Measurements from ENCODE around the gene VSIG4.
A peak's percentile ranks its signal among the peaks of the same experiment; 100 is the strongest.
"Not testable (repeated sequence)": the region's sequence is repeated elsewhere in the genome, so short reads cannot be mapped to it uniquely, and the experiment has no call there.

VSIG4 gene

DNA sequence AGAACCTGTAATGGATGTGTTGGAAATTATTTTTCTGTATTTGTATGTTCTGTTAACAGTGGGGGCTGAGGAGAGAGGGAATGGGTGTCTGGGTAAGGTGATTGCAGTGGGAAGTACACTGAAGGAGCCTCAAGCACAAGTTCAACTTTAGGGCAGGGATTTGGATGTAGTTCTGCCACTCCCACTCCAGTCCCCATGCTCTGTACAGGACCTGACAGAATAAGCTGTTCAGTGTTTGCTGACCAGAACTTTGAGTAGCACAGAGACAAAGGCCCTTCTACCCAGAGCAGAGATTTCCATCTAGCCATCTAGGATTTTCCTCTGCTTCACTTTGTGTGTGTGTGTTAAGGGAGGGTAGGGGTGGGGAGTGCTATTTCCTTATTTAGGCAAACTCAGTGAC lies 49.2 kb downstream of the VSIG4 start:
- FAIRE-seq (no peak), DNase-seq (ENCODE audit: insufficient read length) (no peak)
- TF ChIP-seq POLR2AphosphoS5 (IDR thresholded peaks at IDR 0.05; ENCODE audit: low read depth, low read length) = no peak

DNA sequence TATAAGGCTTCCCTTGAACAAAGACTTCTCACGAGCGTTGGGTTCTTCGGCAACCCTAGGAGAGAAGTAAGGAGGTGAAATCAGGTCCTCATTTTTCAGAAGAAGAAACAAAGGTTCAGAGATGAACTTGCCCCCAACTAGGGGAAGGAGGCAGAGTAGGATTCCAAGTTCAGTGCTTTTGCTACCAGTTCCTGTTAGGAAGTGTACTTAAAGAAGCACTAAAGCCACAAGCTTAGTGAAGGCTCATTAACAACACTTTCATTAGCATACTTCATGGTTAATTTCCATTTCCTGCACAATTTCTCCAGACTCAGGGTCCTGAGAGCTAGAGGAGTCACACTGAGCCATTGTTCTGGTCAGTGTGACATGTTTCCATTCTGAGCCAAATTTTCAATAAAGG lies 52.1 kb downstream of the VSIG4 start:
- DNase-seq (ENCODE audit: insufficient read length) (no peak), FAIRE-seq (peak; percentile 33)
- TF ChIP-seq POLR2A (IDR thresholded peaks at IDR 0.05; ENCODE audit: low read depth, low read length) = no peak
- no peak for TF ChIP-seq TAF1 (IDR thresholded peaks at IDR 0.05; ENCODE audit: borderline replicate concordance, low read depth, low read length)
- TF ChIP-seq POLR2AphosphoS5 (IDR thresholded peaks at IDR 0.05; ENCODE audit: low read depth, low read length) = no peak

DNA sequence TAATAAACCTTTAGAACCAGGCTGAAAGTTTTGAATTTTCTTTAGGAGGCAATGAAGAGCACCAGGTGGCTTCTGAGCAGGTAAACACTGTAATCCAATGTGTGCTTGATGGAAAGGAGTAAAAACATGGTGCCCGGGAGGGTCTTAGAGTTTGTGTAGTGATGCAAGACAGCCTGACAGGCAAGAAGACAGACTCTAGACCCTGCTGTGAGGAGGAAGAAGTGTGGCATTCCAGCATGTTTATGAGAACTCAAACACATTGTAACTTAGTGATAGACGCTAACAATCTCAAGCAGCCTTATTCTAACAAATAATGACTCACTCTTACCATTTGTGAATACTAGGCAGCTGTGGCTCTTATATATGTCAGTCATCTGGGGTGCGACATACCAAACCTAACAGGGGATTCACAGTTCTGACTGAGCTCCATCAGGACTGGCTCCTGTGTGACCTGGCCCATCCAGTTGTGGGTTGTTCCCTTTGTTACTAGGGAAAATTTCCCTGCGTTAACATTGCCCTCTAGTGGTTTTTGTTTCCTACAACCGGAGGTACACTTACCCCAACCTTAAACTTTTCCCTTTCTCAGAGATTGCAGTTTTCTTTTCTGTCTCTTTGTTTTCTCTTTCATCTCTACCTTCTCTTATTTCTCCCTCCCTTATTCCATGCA lies 53.8 kb downstream of the VSIG4 start:
- FAIRE-seq (peak; percentile 94), DNase-seq (ENCODE audit: insufficient read length) (no peak)
- TF ChIP-seq POLR2A (IDR thresholded peaks at IDR 0.05; ENCODE audit: low read depth, low read length) (no peak), TAF1 (IDR thresholded peaks at IDR 0.05; ENCODE audit: borderline replicate concordance, low read depth, low read length) (no peak), POLR2AphosphoS5 (IDR thresholded peaks at IDR 0.05; ENCODE audit: low read depth, low read length) (no peak)

DNA sequence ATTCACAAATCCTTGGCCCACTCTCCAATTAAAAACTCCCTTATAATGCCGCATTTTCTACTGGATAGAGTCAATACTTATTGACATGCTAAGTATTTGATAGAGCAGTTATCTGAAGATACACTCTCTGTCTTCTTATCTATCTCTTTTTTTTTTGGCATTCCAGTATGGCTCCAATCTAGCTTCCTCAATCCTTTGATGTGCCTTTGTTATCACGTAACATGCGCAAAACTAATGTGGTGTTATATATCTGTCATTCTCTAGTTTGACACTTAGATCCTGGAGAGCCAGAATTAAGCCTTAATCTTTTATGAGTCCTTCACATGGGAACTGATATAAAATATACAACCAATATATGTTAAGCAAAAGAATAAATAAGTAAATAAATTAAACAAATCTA lies 54.7 kb downstream of the VSIG4 start:
- TF ChIP-seq TAF1 (IDR thresholded peaks at IDR 0.05; ENCODE audit: borderline replicate concordance, low read depth, low read length) (no peak), POLR2AphosphoS5 (IDR thresholded peaks at IDR 0.05; ENCODE audit: low read depth, low read length) (no peak), POLR2A (IDR thresholded peaks at IDR 0.05; ENCODE audit: low read depth, low read length) (no peak)
- peak; percentile 21 for FAIRE-seq

GRCh38 chrX:65977161-65977560 lies 62.7 kb downstream of the VSIG4 start:
- DNase-seq (ENCODE audit: insufficient read length); FAIRE-seq: not testable (repeated sequence)

More for the DNA sequence above, 54.7 kb downstream of the VSIG4 start:
- no peak for DNase-seq (ENCODE audit: insufficient read length)

- DNase-seq (ENCODE audit: insufficient read length) (no peak), FAIRE-seq (no peak)
- no peak for TF ChIP-seq TAF1 (IDR thresholded peaks at IDR 0.05; ENCODE audit: borderline replicate concordance, low read depth, low read length)
- TF ChIP-seq POLR2A (IDR thresholded peaks at IDR 0.05; ENCODE audit: low read depth, low read length) = no peak
- no peak for TF ChIP-seq POLR2AphosphoS5 (IDR thresholded peaks at IDR 0.05; ENCODE audit: low read depth, low read length)
Observed at GRCh38 chrX:65976161-65976560, 63.7 kb downstream of the VSIG4 start.

GRCh38 chrX:65975161-65975751 lies 64.6 kb downstream of the VSIG4 start:
- DNase-seq (ENCODE audit: insufficient read length); FAIRE-seq: not testable (repeated sequence)

Measured in GM12892 (cell line).